COLO829 (cell line): ENCODE data around the gene CPNE4.

ENCODE experiments used
- DNase-seq: peaks from one replicate; pipeline ENCODE4 v3.0.0; 2012; ENCODE audit warnings: low spot score

Gene CPNE4

GRCh38 chr3:131694376-131694775 lies 340.4 kb downstream of the CPNE4 start:
- DNase-seq, result no peak

- DNase-seq, result no peak
Observed at GRCh38 chr3:131692356-131692755, 342.5 kb downstream of the CPNE4 start.

- no peak for DNase-seq
Observed at GRCh38 chr3:131690800-131691199, 344.0 kb downstream of the CPNE4 start.

GRCh38 chr3:131688370-131688769 lies 346.4 kb downstream of the CPNE4 start:
- DNase-seq, result no peak

GRCh38 chr3:131669600-131669999 lies 365.2 kb downstream of the CPNE4 start:
- DNase-seq, result no peak

- no peak for DNase-seq
Observed at GRCh38 chr3:131658771-131659170, 376.0 kb downstream of the CPNE4 start.

- DNase-seq, result no peak
Observed at GRCh38 chr3:131658115-131658514, 376.7 kb downstream of the CPNE4 start.

- no peak for DNase-seq
Observed at GRCh38 chr3:131655070-131655690, 379.6 kb downstream of the CPNE4 start.

GRCh38 chr3:131645638-131646037 lies 389.2 kb downstream of the CPNE4 start:
- DNase-seq, result no peak

- DNase-seq, result no peak
Observed at GRCh38 chr3:131636266-131636775, 398.5 kb downstream of the CPNE4 start.

- no peak for DNase-seq
Observed at GRCh38 chr3:131630807-131631206, 404.0 kb downstream of the CPNE4 start.

- DNase-seq, result no peak
Observed at GRCh38 chr3:131630097-131630496, 404.7 kb downstream of the CPNE4 start.

GRCh38 chr3:131623431-131623830 lies 411.4 kb downstream of the CPNE4 start:
- no peak for DNase-seq

- DNase-seq, result no peak
Observed at GRCh38 chr3:131622726-131623125, 412.1 kb downstream of the CPNE4 start.

- no peak for DNase-seq
Observed at GRCh38 chr3:131620977-131621376, 413.8 kb downstream of the CPNE4 start.

GRCh38 chr3:131619821-131620220 lies 415.0 kb downstream of the CPNE4 start:
- no peak for DNase-seq

GRCh38 chr3:131616719-131617118 lies 418.1 kb downstream of the CPNE4 start:
- DNase-seq, result no peak

GRCh38 chr3:131612745-131613144 lies 422.1 kb downstream of the CPNE4 start:
- no peak for DNase-seq

GRCh38 chr3:131610174-131610573 lies 424.6 kb downstream of the CPNE4 start:
- DNase-seq, result no peak

GRCh38 chr3:131608741-131609140 lies 426.1 kb downstream of the CPNE4 start:
- DNase-seq, result no peak

- no peak for DNase-seq
Observed at GRCh38 chr3:131608296-131608695, 426.5 kb downstream of the CPNE4 start.

GRCh38 chr3:131605916-131606315 lies 428.9 kb downstream of the CPNE4 start:
- no peak for DNase-seq

- DNase-seq, result no peak
Observed at GRCh38 chr3:131602011-131602779, 432.6 kb downstream of the CPNE4 start.

GRCh38 chr3:131597816-131598215 lies 437.0 kb downstream of the CPNE4 start:
- no peak for DNase-seq
